ENCODE measurements around the gene SMIM36. TPM values are rescaled to one million over a fixed set of nuclear protein-coding genes. Genes with fewer than 3 reads are reported as not detected.
"Not testable (repeated sequence)": the region's sequence is repeated elsewhere in the genome, so short reads cannot be mapped to it uniquely, and the experiment has no call there.

The SMIM36 gene
- total RNA-seq, 4 donors from 2014 or later: not detected

DNA sequence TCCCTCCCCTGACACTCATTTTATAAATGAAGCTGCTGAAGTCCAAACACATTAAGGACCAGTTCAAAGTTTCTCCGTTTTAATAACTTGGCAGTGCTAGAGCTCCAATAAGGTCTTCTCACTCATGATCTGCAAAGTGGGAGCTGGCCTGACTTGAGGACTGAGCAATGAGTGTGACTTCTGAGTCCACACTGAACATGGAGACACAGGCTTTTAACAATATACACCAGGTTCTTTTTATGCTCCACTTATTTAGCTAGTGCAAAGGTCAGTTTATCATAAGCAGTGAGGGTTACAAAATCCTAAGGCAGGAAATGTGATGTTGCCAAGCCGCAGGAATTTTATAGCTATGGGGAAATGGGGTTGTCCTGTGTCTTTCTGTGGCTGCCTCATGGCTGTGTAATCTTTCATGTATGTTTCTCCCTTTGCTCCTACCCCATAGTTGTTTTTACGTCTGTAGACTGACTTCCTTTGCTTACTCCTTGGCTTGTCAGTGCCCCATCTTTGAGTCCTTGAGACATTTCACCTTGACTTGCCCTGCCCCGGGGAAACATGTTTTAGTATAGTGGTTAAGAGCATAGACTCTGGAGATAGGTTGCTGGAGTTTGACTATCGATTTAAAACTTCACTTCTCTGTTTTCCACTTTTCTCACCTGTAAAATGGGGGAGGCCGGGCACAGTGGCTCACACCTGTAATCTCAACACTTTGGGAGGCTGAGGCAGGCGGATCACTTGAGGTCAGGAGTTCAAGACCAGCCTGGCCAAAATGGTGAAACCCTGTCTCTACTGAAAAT lies 77.4 kb downstream of the SMIM36 start:
- no peaks in the 10 kb centered on the region for H3K36me3 ChIP-seq
- no peaks in the 10 kb centered on the region for H3K9me3 ChIP-seq
- intact Hi-C loops (cut with DNase I): no loop called here
- H3K27me3 ChIP-seq: no peaks in the 10 kb centered on the region
- H3K4me1 ChIP-seq: peaks cover 6 to 43% (median 36%) of the 10 kb centered on the region in 4 donors
- TF ChIP-seq, protein P1, sequence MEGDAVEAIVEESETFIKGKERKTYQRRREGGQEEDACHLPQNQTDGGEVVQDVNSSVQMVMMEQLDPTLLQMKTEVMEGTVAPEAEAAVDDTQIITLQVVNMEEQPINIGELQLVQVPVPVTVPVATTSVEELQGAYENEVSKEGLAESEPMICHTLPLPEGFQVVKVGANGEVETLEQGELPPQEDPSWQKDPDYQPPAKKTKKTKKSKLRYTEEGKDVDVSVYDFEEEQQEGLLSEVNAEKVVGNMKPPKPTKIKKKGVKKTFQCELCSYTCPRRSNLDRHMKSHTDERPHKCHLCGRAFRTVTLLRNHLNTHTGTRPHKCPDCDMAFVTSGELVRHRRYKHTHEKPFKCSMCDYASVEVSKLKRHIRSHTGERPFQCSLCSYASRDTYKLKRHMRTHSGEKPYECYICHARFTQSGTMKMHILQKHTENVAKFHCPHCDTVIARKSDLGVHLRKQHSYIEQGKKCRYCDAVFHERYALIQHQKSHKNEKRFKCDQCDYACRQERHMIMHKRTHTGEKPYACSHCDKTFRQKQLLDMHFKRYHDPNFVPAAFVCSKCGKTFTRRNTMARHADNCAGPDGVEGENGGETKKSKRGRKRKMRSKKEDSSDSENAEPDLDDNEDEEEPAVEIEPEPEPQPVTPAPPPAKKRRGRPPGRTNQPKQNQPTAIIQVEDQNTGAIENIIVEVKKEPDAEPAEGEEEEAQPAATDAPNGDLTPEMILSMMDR (IDR thresholded peaks at IDR 0.05): no peak
- TF ChIP-seq POLR2AphosphoS5 (IDR thresholded peaks at IDR 0.05): peak; percentile 30 to 63
- H3K27ac ChIP-seq (replicated peaks in 1 of 4): peak overlapping the region; percentile 41 to 70 (median 58)
- 67% methylated on average over 7 of the region's 7 CpGs for WGBS
- H3K4me3 ChIP-seq: no peak overlapping the region
- DNase-seq (ENCODE audit: extremely low spot score): no peak

DNA sequence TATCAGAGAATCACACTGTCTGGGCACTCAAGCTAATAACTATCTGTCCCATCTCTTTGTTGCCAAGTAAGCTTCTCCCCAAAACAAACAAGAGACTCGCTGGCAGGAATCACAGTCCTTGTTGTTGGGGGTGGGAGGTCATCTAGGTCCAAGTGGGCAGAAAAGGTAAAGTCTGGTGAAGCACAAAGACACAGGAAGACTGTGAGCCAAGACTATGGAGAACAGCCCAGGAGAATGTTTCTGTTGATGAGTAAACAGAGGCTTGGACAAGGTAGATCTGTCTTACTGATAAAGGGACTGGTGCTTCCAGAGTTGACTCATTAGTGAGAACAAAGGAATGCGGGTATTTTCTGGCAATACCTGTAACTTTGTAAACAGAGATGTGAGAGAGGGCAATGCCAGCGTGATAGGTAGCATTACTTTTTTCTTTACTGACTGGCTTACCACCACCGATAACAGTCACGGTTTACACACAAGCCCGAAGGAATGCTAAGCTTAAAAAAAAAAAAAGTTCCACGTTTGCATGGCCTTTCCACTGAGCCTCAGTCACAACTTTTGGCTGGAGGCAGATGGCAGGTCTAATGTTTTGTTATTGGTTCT lies 78.1 kb downstream of the SMIM36 start:
- WGBS: 34% methylated on average over 7 of the region's 7 CpGs
- TF ChIP-seq, protein P1 (IDR thresholded peaks at IDR 0.05): no peak
- TF ChIP-seq EP300 (IDR thresholded peaks at IDR 0.05) (no peak), POLR2AphosphoS5 (IDR thresholded peaks at IDR 0.05) (no peak), POLR2A (IDR thresholded peaks at IDR 0.05; ENCODE audit: low read depth) (no peak)
- Histone ChIP-seq H3K4me1 (peaks cover 6 to 43% (median 36%) of the 10 kb centered on the region in 4 donors), H3K4me3 (no peak overlapping the region), H3K9me3 (no peaks in the 10 kb centered on the region), H3K36me3 (no peaks in the 10 kb centered on the region), H3K27me3 (no peaks in the 10 kb centered on the region), H3K27ac (replicated peaks in 1 of 4) (peak overlapping the region; percentile 41 to 70 (median 58))
- intact Hi-C loops (cut with DNase I): no loop called here
- no peak for DNase-seq (ENCODE audit: extremely low spot score)

DNA sequence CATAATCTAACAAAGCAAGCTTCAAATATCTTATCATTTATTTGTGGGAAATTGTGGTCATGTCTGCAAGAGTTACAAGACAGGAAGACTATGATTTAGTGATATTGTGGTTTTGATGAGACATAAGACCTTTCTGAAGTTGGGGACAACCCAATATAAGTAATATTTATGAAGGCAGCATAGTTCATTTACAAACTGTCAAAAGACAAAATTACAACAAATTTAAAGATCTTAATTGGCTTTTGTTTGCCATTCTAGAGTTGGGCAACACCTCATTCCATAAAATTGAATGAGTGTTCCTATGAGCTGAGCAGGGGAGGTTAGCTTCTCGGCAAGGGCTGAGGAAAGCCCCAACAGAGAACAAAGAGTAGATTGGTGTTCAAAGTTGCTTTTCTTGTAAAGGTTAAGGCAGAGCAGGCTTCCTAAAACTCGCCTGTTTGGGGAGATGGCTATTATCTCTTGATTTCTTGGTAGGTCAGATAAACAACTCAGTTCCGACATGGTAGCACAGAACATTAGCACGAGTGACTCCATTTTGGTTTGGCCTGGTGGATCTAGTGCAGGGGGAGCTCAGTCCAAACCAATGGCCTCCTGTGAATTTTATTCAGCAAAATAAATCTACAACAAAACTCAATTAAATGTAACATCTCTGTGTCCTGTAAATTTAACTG lies 78.8 kb downstream of the SMIM36 start:
- Histone ChIP-seq H3K27ac (replicated peaks in 1 of 4) (peak overlapping the region in 2 of 4 donors; percentile 58 to 70), H3K27me3 (no peaks in the 10 kb centered on the region), H3K4me1 (peaks cover 6 to 43% (median 36%) of the 10 kb centered on the region in 4 donors), H3K4me3 (no peak overlapping the region), H3K36me3 (no peaks in the 10 kb centered on the region), H3K9me3 (no peaks in the 10 kb centered on the region)
- DNase-seq (ENCODE audit: extremely low spot score): no peak
- TF ChIP-seq, protein P1 (IDR thresholded peaks at IDR 0.05): no peak
- TF ChIP-seq POLR2AphosphoS5 (IDR thresholded peaks at IDR 0.05) (no peak), EP300 (IDR thresholded peaks at IDR 0.05) (no peak), POLR2A (IDR thresholded peaks at IDR 0.05; ENCODE audit: low read depth) (no peak)
- intact Hi-C loops (cut with DNase I): no loop called here
- WGBS: 84% methylated on average over 4 of the region's 4 CpGs

DNA sequence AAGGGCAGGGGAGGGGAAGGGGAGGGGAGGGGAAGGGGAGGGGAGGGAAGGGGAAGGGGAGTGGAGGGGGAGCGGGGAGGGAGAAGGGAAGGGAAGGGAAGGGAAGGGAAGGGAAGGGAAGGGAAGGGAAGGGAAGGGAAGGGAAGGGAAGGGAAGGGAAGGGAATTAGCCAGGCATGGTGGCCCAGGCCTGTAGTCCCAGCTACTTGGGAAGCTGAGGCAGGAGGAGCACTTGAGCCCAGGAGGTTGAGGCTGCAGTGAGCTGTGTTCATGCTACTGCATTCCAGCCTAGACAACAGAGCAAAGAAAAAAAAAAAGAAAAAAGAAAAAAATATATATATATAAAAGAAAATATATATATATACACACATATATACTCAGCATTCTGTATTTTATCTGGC lies 79.3 kb downstream of the SMIM36 start:
- H3K9me3 ChIP-seq; DNase-seq (ENCODE audit: extremely low spot score); H3K4me3 ChIP-seq; intact Hi-C loops (cut with DNase I); H3K36me3 ChIP-seq; H3K27ac ChIP-seq (replicated peaks in 1 of 4); H3K27me3 ChIP-seq: not testable (repeated sequence)
- H3K4me1 ChIP-seq: peaks cover 6 to 37% (median 34%) of the 10 kb centered on the region in 4 donors
- WGBS: no CpG with 5 or more reads among the region's 1 CpG
